HL-60 (cell line): ENCODE data around the gene SEPTIN2.

Experiments
- GABPA ChIP-seq: IDR thresholded peaks from 2 replicates; pipeline ENCODE4 v1.6.1; 2012; ENCODE audit warnings: low read depth
- POLR2AphosphoS5 ChIP-seq: IDR thresholded peaks from 2 replicates; pipeline ENCODE4 v1.6.1; 2012; ENCODE audit warnings: low read depth
- TF ChIP-seq, protein P1 (sequence below): IDR thresholded peaks from one replicate; pipeline ENCODE4 v1.5.1; 2011; ENCODE audit warnings: low read length, control low read depth, inconsistent platforms; ENCODE audit not compliant: insufficient read depth
- TF ChIP-seq, protein P2 (sequence below): IDR thresholded peaks from 2 replicates; pipeline ENCODE4 v1.6.1; 2012; ENCODE audit warnings: low read depth; ENCODE audit not compliant: insufficient replicate concordance

DNA sequence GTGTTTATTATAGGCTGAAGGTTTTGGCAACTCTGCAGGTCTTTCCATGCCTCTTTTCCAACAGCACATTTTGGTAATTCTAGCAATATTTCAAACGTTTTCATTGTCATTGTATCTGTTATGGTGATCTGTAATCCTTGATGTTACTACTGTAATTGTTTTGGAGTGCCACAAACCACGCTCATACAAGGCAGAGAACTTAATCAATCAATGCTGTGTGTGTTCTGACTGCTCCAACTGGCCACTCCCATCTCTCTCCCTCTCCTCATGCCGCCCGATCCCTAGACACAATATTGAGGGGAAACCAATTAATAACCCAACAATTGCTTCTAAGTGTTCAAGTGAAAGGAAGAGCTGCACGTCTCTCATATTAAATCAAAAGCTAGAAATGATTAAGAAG, 33.2 kb upstream of the SEPTIN2 start:
- TF ChIP-seq, protein P1, sequence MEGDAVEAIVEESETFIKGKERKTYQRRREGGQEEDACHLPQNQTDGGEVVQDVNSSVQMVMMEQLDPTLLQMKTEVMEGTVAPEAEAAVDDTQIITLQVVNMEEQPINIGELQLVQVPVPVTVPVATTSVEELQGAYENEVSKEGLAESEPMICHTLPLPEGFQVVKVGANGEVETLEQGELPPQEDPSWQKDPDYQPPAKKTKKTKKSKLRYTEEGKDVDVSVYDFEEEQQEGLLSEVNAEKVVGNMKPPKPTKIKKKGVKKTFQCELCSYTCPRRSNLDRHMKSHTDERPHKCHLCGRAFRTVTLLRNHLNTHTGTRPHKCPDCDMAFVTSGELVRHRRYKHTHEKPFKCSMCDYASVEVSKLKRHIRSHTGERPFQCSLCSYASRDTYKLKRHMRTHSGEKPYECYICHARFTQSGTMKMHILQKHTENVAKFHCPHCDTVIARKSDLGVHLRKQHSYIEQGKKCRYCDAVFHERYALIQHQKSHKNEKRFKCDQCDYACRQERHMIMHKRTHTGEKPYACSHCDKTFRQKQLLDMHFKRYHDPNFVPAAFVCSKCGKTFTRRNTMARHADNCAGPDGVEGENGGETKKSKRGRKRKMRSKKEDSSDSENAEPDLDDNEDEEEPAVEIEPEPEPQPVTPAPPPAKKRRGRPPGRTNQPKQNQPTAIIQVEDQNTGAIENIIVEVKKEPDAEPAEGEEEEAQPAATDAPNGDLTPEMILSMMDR: no peak
- no peak for TF ChIP-seq POLR2AphosphoS5
- TF ChIP-seq, protein P2, sequence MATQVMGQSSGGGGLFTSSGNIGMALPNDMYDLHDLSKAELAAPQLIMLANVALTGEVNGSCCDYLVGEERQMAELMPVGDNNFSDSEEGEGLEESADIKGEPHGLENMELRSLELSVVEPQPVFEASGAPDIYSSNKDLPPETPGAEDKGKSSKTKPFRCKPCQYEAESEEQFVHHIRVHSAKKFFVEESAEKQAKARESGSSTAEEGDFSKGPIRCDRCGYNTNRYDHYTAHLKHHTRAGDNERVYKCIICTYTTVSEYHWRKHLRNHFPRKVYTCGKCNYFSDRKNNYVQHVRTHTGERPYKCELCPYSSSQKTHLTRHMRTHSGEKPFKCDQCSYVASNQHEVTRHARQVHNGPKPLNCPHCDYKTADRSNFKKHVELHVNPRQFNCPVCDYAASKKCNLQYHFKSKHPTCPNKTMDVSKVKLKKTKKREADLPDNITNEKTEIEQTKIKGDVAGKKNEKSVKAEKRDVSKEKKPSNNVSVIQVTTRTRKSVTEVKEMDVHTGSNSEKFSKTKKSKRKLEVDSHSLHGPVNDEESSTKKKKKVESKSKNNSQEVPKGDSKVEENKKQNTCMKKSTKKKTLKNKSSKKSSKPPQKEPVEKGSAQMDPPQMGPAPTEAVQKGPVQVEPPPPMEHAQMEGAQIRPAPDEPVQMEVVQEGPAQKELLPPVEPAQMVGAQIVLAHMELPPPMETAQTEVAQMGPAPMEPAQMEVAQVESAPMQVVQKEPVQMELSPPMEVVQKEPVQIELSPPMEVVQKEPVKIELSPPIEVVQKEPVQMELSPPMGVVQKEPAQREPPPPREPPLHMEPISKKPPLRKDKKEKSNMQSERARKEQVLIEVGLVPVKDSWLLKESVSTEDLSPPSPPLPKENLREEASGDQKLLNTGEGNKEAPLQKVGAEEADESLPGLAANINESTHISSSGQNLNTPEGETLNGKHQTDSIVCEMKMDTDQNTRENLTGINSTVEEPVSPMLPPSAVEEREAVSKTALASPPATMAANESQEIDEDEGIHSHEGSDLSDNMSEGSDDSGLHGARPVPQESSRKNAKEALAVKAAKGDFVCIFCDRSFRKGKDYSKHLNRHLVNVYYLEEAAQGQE: no peak
- TF ChIP-seq GABPA: no peak
